HepG2 (cell line): Measurements from ENCODE around the gene USP34.

Source experiments
- ATF3 ChIP-seq: sonication (generic); formaldehyde crosslinking; IDR thresholded peaks from 2 replicates; pipeline ENCODE4 v1.4.0; 2020; ENCODE audit warnings: missing genetic modification reagents
- HCFC1 ChIP-seq: fragments of 150-350 bp; IDR thresholded peaks from 2 replicates; pipeline ENCODE4 v1.6.1; 2014; ENCODE audit warnings: low read depth, low read length
- JUND ChIP-seq: sonication (generic); formaldehyde crosslinking; IDR thresholded peaks from 2 replicates; pipeline ENCODE4 v1.8.0; 2022; ENCODE audit warnings: mild to moderate bottlenecking, missing genetic modification reagents
- POLR2AphosphoS5 ChIP-seq: IDR thresholded peaks from 2 replicates; pipeline ENCODE4 v1.6.1; 2012; ENCODE audit warnings: low read depth, low read length
- ZNF143 ChIP-seq: sonication (generic); formaldehyde crosslinking; IDR thresholded peaks from 2 replicates; pipeline ENCODE4 v1.4.0; 2020; ENCODE audit warnings: missing genetic modification reagents

- TF ChIP-seq ZNF143 (CRISPR knock-in tag) (no peak), HCFC1 (no peak), POLR2AphosphoS5 (no peak), JUND (no peak), ATF3 (CRISPR knock-in tag) (no peak)
These were observed 107.3 kb downstream of the USP34 start for GRCh38 chr2:61363580-61363979.
